Ishikawa (cell line): Measurements from ENCODE around the gene GAREM1.

ENCODE experiments used
- CREB1 ChIP-seq: IDR thresholded peaks from 2 replicates; pipeline ENCODE4 v1.6.1; 2012; ENCODE audit warnings: low read depth
- EP300 ChIP-seq: IDR thresholded peaks from 2 replicates; pipeline ENCODE4 v1.6.1; 2012; ENCODE audit warnings: borderline replicate concordance
- FOXM1 ChIP-seq: IDR thresholded peaks from 2 replicates; pipeline ENCODE4 v1.6.1; 2012; ENCODE audit warnings: low read depth, borderline replicate concordance
- NFIC ChIP-seq: IDR thresholded peaks from 2 replicates; pipeline ENCODE4 v1.6.1; 2012
- TAF1 ChIP-seq: IDR thresholded peaks from 2 replicates; pipeline ENCODE4 v1.6.1; 2012; ENCODE audit warnings: low read depth, mild to moderate bottlenecking
- TEAD4 ChIP-seq: IDR thresholded peaks from 2 replicates; pipeline ENCODE4 v1.6.1; 2012
- YY1 ChIP-seq: IDR thresholded peaks from 2 replicates; pipeline ENCODE4 v1.6.1; 2012; ENCODE audit warnings: low read depth
- ZBTB7A ChIP-seq: IDR thresholded peaks from 2 replicates; pipeline ENCODE4 v1.6.1; 2012; ENCODE audit warnings: low read depth
- TF ChIP-seq, protein P1 (sequence below): IDR thresholded peaks from 2 replicates; pipeline ENCODE4 v1.6.1; 2012; ENCODE audit warnings: low read depth, mild to moderate bottlenecking

DNA sequence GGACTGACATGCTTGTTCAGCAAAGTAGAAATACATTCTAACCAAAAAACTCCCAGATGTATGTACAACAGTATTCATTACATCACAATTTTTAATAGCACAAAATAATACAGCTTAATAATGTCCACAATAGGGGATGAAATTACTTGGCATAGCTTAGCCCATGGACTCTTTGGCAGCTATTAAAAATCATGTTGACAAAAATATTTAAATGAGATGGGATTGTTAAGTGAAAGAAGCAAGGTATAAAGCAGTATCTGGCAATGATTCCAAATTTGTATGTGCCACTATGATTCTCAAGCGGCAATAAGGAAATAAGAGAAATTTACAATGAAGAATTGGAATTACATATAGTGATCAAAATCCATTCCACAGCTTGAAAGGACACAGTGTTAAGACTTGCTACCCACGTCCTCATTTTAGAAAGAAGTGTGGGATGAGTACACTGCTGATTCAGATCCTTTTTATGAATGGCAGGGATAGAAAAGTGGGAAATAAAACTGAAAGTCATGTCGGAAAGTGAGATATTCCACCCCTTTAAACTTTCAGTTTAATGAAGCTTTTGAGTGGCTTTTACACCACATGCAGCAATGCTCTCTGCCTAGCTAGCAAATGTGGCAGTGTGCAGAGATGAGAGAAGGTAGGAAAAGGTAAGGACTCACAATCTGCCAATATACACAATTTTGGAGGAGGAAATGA lies 2.4 kb downstream of the GAREM1 start:
- TF ChIP-seq YY1 (no peak), EP300 (no peak), NFIC (no peak), TEAD4 (no peak), FOXM1 (no peak), TAF1 (no peak), ZBTB7A (no peak), CREB1 (no peak)
- TF ChIP-seq, protein P1, sequence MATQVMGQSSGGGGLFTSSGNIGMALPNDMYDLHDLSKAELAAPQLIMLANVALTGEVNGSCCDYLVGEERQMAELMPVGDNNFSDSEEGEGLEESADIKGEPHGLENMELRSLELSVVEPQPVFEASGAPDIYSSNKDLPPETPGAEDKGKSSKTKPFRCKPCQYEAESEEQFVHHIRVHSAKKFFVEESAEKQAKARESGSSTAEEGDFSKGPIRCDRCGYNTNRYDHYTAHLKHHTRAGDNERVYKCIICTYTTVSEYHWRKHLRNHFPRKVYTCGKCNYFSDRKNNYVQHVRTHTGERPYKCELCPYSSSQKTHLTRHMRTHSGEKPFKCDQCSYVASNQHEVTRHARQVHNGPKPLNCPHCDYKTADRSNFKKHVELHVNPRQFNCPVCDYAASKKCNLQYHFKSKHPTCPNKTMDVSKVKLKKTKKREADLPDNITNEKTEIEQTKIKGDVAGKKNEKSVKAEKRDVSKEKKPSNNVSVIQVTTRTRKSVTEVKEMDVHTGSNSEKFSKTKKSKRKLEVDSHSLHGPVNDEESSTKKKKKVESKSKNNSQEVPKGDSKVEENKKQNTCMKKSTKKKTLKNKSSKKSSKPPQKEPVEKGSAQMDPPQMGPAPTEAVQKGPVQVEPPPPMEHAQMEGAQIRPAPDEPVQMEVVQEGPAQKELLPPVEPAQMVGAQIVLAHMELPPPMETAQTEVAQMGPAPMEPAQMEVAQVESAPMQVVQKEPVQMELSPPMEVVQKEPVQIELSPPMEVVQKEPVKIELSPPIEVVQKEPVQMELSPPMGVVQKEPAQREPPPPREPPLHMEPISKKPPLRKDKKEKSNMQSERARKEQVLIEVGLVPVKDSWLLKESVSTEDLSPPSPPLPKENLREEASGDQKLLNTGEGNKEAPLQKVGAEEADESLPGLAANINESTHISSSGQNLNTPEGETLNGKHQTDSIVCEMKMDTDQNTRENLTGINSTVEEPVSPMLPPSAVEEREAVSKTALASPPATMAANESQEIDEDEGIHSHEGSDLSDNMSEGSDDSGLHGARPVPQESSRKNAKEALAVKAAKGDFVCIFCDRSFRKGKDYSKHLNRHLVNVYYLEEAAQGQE: no peak
